Neural cell (in vitro differentiated cells): ENCODE measurements around the gene FGF8. TPM values are rescaled to one million over a fixed set of nuclear protein-coding genes. Genes with fewer than 3 reads are reported as not detected.

Experiments
- H2AFZ ChIP-seq: fragments of 200-600, 300-800 bp; sonication (generic), shearing (Covaris generic); 2 replicates; pipeline ENCODE4 v1.6.0; 2014; ENCODE audit warnings: low read depth, mild to moderate bottlenecking, antibody characterized with exemption, low read length, moderate library complexity
- H3F3A ChIP-seq: fragments of 200-600 bp; shearing (Covaris generic); 2 replicates; pipeline ENCODE4 v1.6.1; 2016; ENCODE audit warnings: mild to moderate bottlenecking, moderate library complexity, mixed read lengths, antibody characterized with exemption, low read length; ENCODE audit not compliant: insufficient read depth, poor library complexity, severe bottlenecking
- H3K27ac ChIP-seq: fragments of 200-600, 300-800 bp; sonication (generic), shearing (Covaris generic); 2 replicates; pipeline ENCODE4 v1.5.1; 2014; ENCODE audit warnings: mild to moderate bottlenecking, low read length, moderate library complexity
- H3K27me3 ChIP-seq: fragments of 300-800, 200-600 bp; sonication (generic), shearing (Covaris generic); 2 replicates; pipeline ENCODE4 v1.6.0; 2014; ENCODE audit warnings: mild to moderate bottlenecking, low read depth, low read length, moderate library complexity; ENCODE audit not compliant: insufficient read depth
- H3K36me3 ChIP-seq: fragments of 300-800, 200-600 bp; sonication (generic), shearing (Covaris generic); 2 replicates; pipeline ENCODE4 v1.5.1; 2014; ENCODE audit warnings: mild to moderate bottlenecking, antibody characterized with exemption, low read length, moderate library complexity; ENCODE audit not compliant: insufficient read depth
- H3K4me2 ChIP-seq: fragments of 300-800, 200-600 bp; sonication (generic), shearing (Covaris generic); 2 replicates; pipeline ENCODE4 v1.6.0; 2014; ENCODE audit warnings: mild to moderate bottlenecking, low read length
- H3K4me3 ChIP-seq: fragments of 300-800, 200-600 bp; sonication (generic), shearing (Covaris generic); 2 replicates; pipeline ENCODE4 v1.5.1; 2014; ENCODE audit warnings: mild to moderate bottlenecking, low read length, moderate library complexity
- H3K79me2 ChIP-seq: fragments of 200-600 bp; shearing (Covaris generic); replicated peaks from 2 replicates; pipeline ENCODE4 v1.6.0; 2014; ENCODE audit warnings: mild to moderate bottlenecking, low read length, moderate library complexity; ENCODE audit not compliant: insufficient read depth
- H3K9ac ChIP-seq: fragments of 300-800, 200-600 bp; sonication (generic), shearing (Covaris generic); 2 replicates; pipeline ENCODE4 v1.6.1; 2016; ENCODE audit warnings: mild to moderate bottlenecking, low read length, mixed read lengths
- H3K9me2 ChIP-seq: fragments of 200-600 bp; shearing (Covaris generic); 2 replicates; pipeline ENCODE4 v1.6.1; 2016; ENCODE audit warnings: mild to moderate bottlenecking, low read length, mixed read lengths; ENCODE audit not compliant: insufficient read depth
- H3K9me3 ChIP-seq: fragments of 200-600, 300-800 bp; sonication (generic), shearing (Covaris generic); 2 replicates; pipeline ENCODE4 v1.6.1; 2016; ENCODE audit warnings: mild to moderate bottlenecking, mixed run types, low read length, moderate library complexity, mixed read lengths
- H4K20me1 ChIP-seq: fragments of 200-600 bp; shearing (Covaris generic); 2 replicates; pipeline ENCODE4 v1.6.1; 2016; ENCODE audit warnings: mild to moderate bottlenecking, mixed run types; ENCODE audit not compliant: insufficient read depth
- CTCF ChIP-seq: fragments of 450-650 bp; IDR thresholded peaks from 2 replicates; pipeline ENCODE4 v1.5.1; 2014; ENCODE audit warnings: antibody characterized with exemption, mild to moderate bottlenecking, moderate library complexity; ENCODE audit not compliant: poor library complexity, severe bottlenecking
- EP300 ChIP-seq: fragments of 450-650 bp; conservative IDR thresholded peaks from 2 replicates; pipeline ENCODE4 v1.6.1; 2014; ENCODE audit warnings: antibody characterized with exemption, mild to moderate bottlenecking, moderate library complexity; ENCODE audit not compliant: poor library complexity, severe bottlenecking
- EZH2 ChIP-seq: fragments of 200-600, 300-800 bp; shearing (Covaris generic), sonication (generic); IDR thresholded peaks from 2 replicates; pipeline ENCODE4 v1.6.1; 2014; ENCODE audit warnings: antibody characterized with exemption, low read length, borderline replicate concordance, mild to moderate bottlenecking; ENCODE audit not compliant: insufficient read depth, poor library complexity, severe bottlenecking
- MXI1 ChIP-seq: fragments of 450-650 bp; conservative IDR thresholded peaks from 2 replicates; pipeline ENCODE4 v1.6.1; 2014; ENCODE audit warnings: antibody characterized with exemption, mild to moderate bottlenecking; ENCODE audit not compliant: poor library complexity, severe bottlenecking
- POLR2AphosphoS5 ChIP-seq: IDR thresholded peaks from 2 replicates; pipeline ENCODE4 v1.6.1; 2012
- RAD21 ChIP-seq: fragments of 450-650 bp; conservative IDR thresholded peaks from 2 replicates; pipeline ENCODE4 v1.6.1; 2014; ENCODE audit warnings: antibody characterized with exemption, mild to moderate bottlenecking, moderate library complexity
- REST ChIP-seq: IDR thresholded peaks from 2 replicates; pipeline ENCODE4 v1.6.1; 2012; ENCODE audit warnings: borderline replicate concordance
- SMC3 ChIP-seq: fragments of 450-650 bp; conservative IDR thresholded peaks from 2 replicates; pipeline ENCODE4 v1.6.1; 2014; ENCODE audit warnings: antibody characterized with exemption, mild to moderate bottlenecking, moderate library complexity; ENCODE audit not compliant: poor library complexity
- TAF1 ChIP-seq: IDR thresholded peaks from 2 replicates; pipeline ENCODE4 v1.6.1; 2012; ENCODE audit warnings: low read depth
- polyA plus RNA-seq: library from polyadenylated mRNA; depleted of rRNA; stranded (reverse); fragments of >200 nt; gene quantifications from 2 replicates; pipeline ENCODE4 v1.2.3, GENCODE V29; 2014

FGF8 gene
- polyA plus RNA-seq, 1 donor from 2014 or later = 6.0 TPM

GRCh38 chr10:101812606-101813005 lies 36.7 kb upstream of the FGF8 start:
- H3K4me3 ChIP-seq = peak overlapping the region; percentile 99
- no peak for TF ChIP-seq MXI1
- no peak for TF ChIP-seq SMC3
- no peak for TF ChIP-seq RAD21
- no peak for TF ChIP-seq POLR2AphosphoS5
- no peak for TF ChIP-seq TAF1
- no peak for TF ChIP-seq EP300
- H3K27me3 ChIP-seq = no peaks in the 10 kb centered on the region
- H2AFZ ChIP-seq = no peak overlapping the region
- H3K4me2 ChIP-seq = peak overlapping the region; percentile 25
- H4K20me1 ChIP-seq = peaks cover 81% of the 10 kb centered on the region
- no peak overlapping the region for H3K27ac ChIP-seq
- H3K79me2 ChIP-seq = peaks cover 98% of the 10 kb centered on the region
- peaks cover 11% of the 10 kb centered on the region for H3K36me3 ChIP-seq
- H3F3A ChIP-seq = peaks cover 5% of the 10 kb centered on the region
- H3K9me2 ChIP-seq = no peaks in the 10 kb centered on the region
- no peaks in the 10 kb centered on the region for H3K9me3 ChIP-seq
- H3K9ac ChIP-seq = no peak overlapping the region

- Histone ChIP-seq H4K20me1 (peaks cover 46% of the 10 kb centered on the region), H3K9me3 (no peaks in the 10 kb centered on the region), H3K27ac (no peak overlapping the region), H3K27me3 (no peaks in the 10 kb centered on the region), H3F3A (no peaks in the 10 kb centered on the region), H3K9me2 (no peaks in the 10 kb centered on the region), H3K4me3 (no peak overlapping the region), H2AFZ (no peak overlapping the region), H3K36me3 (peaks cover 25% of the 10 kb centered on the region), H3K79me2 (peaks cover 53% of the 10 kb centered on the region), H3K9ac (no peak overlapping the region), H3K4me2 (no peak overlapping the region)
- TF ChIP-seq TAF1 (no peak), POLR2AphosphoS5 (no peak), REST (no peak), EZH2 (no peak), SMC3 (no peak), RAD21 (no peak), EP300 (no peak), MXI1 (no peak), CTCF (no peak)
These were observed 31.2 kb upstream of the FGF8 start for GRCh38 chr10:101807158-101807557.

DNA sequence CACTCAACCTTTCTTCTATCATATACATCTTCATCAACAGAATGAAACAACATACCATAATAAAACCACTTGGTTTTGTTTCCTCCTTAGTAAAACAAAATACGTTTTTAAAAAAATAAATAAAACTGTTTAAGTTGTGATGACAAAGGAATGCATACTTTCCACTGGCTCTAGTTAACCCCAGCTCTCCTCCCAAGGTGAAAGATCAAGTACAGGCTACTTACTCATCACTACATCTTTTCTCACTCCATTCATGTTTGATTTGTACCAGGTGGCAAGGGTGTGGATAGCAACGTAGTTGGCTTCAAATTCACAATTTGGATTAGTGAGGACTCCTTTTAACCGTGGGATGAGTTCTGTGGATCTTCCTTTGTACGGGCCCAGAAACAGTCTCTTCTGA lies 27.6 kb upstream of the FGF8 start:
- H3K36me3 ChIP-seq = peaks cover 15% of the 10 kb centered on the region

More for the DNA sequence above, 27.6 kb upstream of the FGF8 start:
- H3K27me3 ChIP-seq = no peaks in the 10 kb centered on the region
- no peak overlapping the region for H3K4me3 ChIP-seq
- H3K9ac ChIP-seq = no peak overlapping the region
- TF ChIP-seq POLR2AphosphoS5 (no peak), REST (no peak), EP300 (no peak), SMC3 (no peak), EZH2 (no peak), CTCF (no peak), TAF1 (no peak), MXI1 (no peak), RAD21 (no peak)
- peaks cover 51% of the 10 kb centered on the region for H3K79me2 ChIP-seq
- H3K9me3 ChIP-seq = no peaks in the 10 kb centered on the region
- H2AFZ ChIP-seq = no peak overlapping the region
- H3K9me2 ChIP-seq = no peaks in the 10 kb centered on the region
- peaks cover 48% of the 10 kb centered on the region for H4K20me1 ChIP-seq
- H3K4me2 ChIP-seq = no peak overlapping the region
- no peaks in the 10 kb centered on the region for H3F3A ChIP-seq
- no peak overlapping the region for H3K27ac ChIP-seq
